K562 (cell line): Measurements from ENCODE around the gene ARL4C. TPM values are rescaled to one million over a fixed set of nuclear protein-coding genes. Genes with fewer than 3 reads are reported as not detected.

Experiments used
- ATAC-seq: fragments of 200-7000 bp; cut with Tn5 transposase; 3 replicates; pipeline ENCODE4 v1.9.1; 2020; ENCODE audit warnings: moderate library complexity
- BruUV-seq: library from RNA; stranded (reverse); fragments of 400-500 nt; replicated peaks from 2 replicates; lab custom pipeline; 2021; lab: Mats Ljungman, UMichigan
- CTCF ChIA-PET: fragments of 300-600 bp; formaldehyde crosslinking; extraction: SDS; loops from one replicate; lab custom pipeline; 2021; ENCODE audit warnings: low intra/inter-chr PET ratio; lab: Yijun Ruan, JAX
- POLR2A ChIA-PET: fragments of 300-600, 350-650 bp; sonication (Branson Sonifier 250); formaldehyde crosslinking; extraction: SDS; loops from one replicate; lab custom pipeline; 2021; ENCODE audit warnings: antibody characterized with exemption, inconsistent platforms; lab: Yijun Ruan, JAX
- DNase-seq, 4 experiments: peaks; one replicate each; pipeline versions ENCODE4 v3.0.0 to v3.0.0-alpha.2; 2011 to 2018; ENCODE audit warnings: low spot score in 3 of 4, mixed read lengths in 3 of 4; ENCODE audit errors: extremely low read depth in 1 of 4
- FAIRE-seq: peaks from 2 replicates; lab custom pipeline; 2011; peaks lifted over from hg19 to GRCh38; lab: Jason Lieb, UNC
- H2AFZ ChIP-seq: 2 replicates; pipeline ENCODE4 v1.6.0; 2011; ENCODE audit warnings: low read depth, low read length, control low read depth, inconsistent platforms
- H3K27ac ChIP-seq: fragments of 200-600 bp; 3 replicates; pipeline ENCODE4 v1.8.0; 2011; ENCODE audit warnings: low read depth, mild to moderate bottlenecking, control low read depth, inconsistent platforms, low read length, moderate library complexity, mixed read lengths; ENCODE audit errors: extremely low read depth
- H3K27me3 ChIP-seq, 2 experiments: fragments of 300-600 bp in 1 of 2; 2 replicates in 1 of 2; 3 replicates in 1 of 2; pipeline versions ENCODE4 v1.6.0 to v1.8.0; 2011; ENCODE audit warnings: inconsistent platforms in 2 of 2, low read length in 2 of 2, mild to moderate bottlenecking in 1 of 2, mixed read lengths in 1 of 2, moderate library complexity in 1 of 2; ENCODE audit not compliant: control insufficient read depth in 2 of 2, insufficient read depth in 2 of 2
- H3K36me3 ChIP-seq: fragments of 300-600 bp; 3 replicates; pipeline ENCODE4 v1.8.0; 2011; ENCODE audit warnings: mild to moderate bottlenecking, low read length, inconsistent platforms; ENCODE audit not compliant: control insufficient read depth, insufficient read depth
- H3K4me1 ChIP-seq, 2 experiments: fragments of 200-600 bp in 1 of 2; replicated peaks in 1 of 2; 2 replicates in 1 of 2; 3 replicates in 1 of 2; pipeline versions ENCODE4 v1.5.1 to v1.8.0; 2011; ENCODE audit warnings: inconsistent platforms in 2 of 2, low read length in 2 of 2, mild to moderate bottlenecking in 1 of 2, mixed read lengths in 1 of 2, moderate library complexity in 1 of 2; ENCODE audit not compliant: control insufficient read depth in 2 of 2, insufficient read depth in 2 of 2
- H3K4me2 ChIP-seq: 2 replicates; pipeline ENCODE4 v1.6.1; 2011; ENCODE audit warnings: low read length, control low read depth, inconsistent platforms, mixed read lengths; ENCODE audit not compliant: insufficient read depth
- H3K4me3 ChIP-seq: fragments of 200-600 bp; sonication (generic), shearing (Covaris generic); 2 replicates; pipeline ENCODE4 v1.5.1; 2016; ENCODE audit warnings: control low read depth, inconsistent platforms
- H3K79me2 ChIP-seq: fragments of 200-600 bp; 3 replicates; pipeline ENCODE4 v1.8.0; 2011; ENCODE audit warnings: low read length, inconsistent platforms; ENCODE audit not compliant: control insufficient read depth, insufficient read depth
- H3K9ac ChIP-seq, 2 experiments: 2 replicates each; pipeline versions ENCODE4 v1.6.0 to v1.6.1; 2011; ENCODE audit warnings: low read depth in 2 of 2, low read length in 2 of 2, control low read depth in 1 of 2, inconsistent platforms in 1 of 2, mild to moderate bottlenecking in 1 of 2, mixed read lengths in 1 of 2; ENCODE audit not compliant: insufficient read depth in 1 of 2
- H3K9me1 ChIP-seq: one replicate; pipeline ENCODE4 v1.6.0; 2011; ENCODE audit warnings: inconsistent platforms, mild to moderate bottlenecking, low read length, moderate library complexity; ENCODE audit not compliant: control insufficient read depth, insufficient read depth
- H3K9me3 ChIP-seq: replicated peaks from 2 replicates; pipeline ENCODE4 v1.5.1; 2011; ENCODE audit warnings: low read depth, low read length, inconsistent platforms; ENCODE audit not compliant: control insufficient read depth, insufficient read depth
- H4K20me1 ChIP-seq: replicated peaks from 2 replicates; pipeline ENCODE4 v1.6.1; 2011; ENCODE audit warnings: low read length, inconsistent platforms, mixed read lengths; ENCODE audit not compliant: control insufficient read depth, insufficient read depth
- HOXB6 ChIP-seq: fragments of 250-450 bp; sonication (Bioruptor Pico); IDR thresholded peaks from 2 replicates; pipeline ENCODE4 v1.5.1; 2022; ENCODE audit warnings: mild to moderate bottlenecking, borderline replicate concordance
- RUNX1 ChIP-seq: sonication (generic); IDR thresholded peaks from 2 replicates; pipeline ENCODE4 v1.6.1; 2016; ENCODE audit warnings: antibody characterized with exemption, low read depth
- TFAM ChIP-seq: fragments of 250-450 bp; sonication (Bioruptor Pico); conservative IDR thresholded peaks from 2 replicates; pipeline ENCODE4 v1.5.0; 2021; ENCODE audit warnings: mild to moderate bottlenecking, moderate library complexity
- WGBS: fragments of 100-300 bp; shearing (Covaris generic); methylation state at CpG from one replicate; pipeline ENCODE4 v1.1.6; 2016; ENCODE audit warnings: low coverage, mixed read lengths; ENCODE audit not compliant: insufficient coverage; ENCODE audit errors: missing lambda C conversion rate; 5-methylcytosine and 5-hydroxymethylcytosine counted together
- in situ Hi-C: fragments of 300-500 bp; cut with MboI; formaldehyde crosslinking; loops from 4 replicates; pipeline ENCODE4 v1.15.0; 2018; ENCODE audit warnings: inconsistent platforms, mixed read lengths
- intact Hi-C: fragments of 100-400 bp; cut with micrococcal nuclease; formaldehyde crosslinking; loops from 2 replicates; pipeline ENCODE4 v1.14.2; 2022
- polyA plus RNA-seq, 8 experiments: library from polyadenylated mRNA; depleted of rRNA in 4 of 8; stranded (reverse) in 5 of 8; unstranded in 3 of 8; fragments of >200 nt; fragmentation: Nextera tagmentation in 2 of 8; fragmentation: Illumina TruSeq in 1 of 8; extraction: Ambion mirVana in 2 of 8; extraction: Trizol in 1 of 8; gene quantifications; 2 replicates each; pipeline versions ENCODE4 v1.2.1 to v1.2.3, GENCODE V29; 2011 to 2014; ENCODE audit warnings: inconsistent platforms in 1 of 8, missing spikeins in 1 of 8
- total RNA-seq, 7 experiments: library from RNA; depleted of rRNA in 6 of 7; stranded (reverse); fragments of >200 nt in 6 of 7; fragmentation: Illumina TruSeq in 2 of 7; extraction: Trizol in 2 of 7; gene quantifications; 2 replicates each; pipeline versions ENCODE4 v1.2.1 to v1.2.3, GENCODE V29; 2011 to 2021; ENCODE audit warnings: low replicate concordance in 1 of 7
- TF ChIP-seq, protein P1 (sequence below): fragments of 450-650 bp; IDR thresholded peaks from 2 replicates; pipeline ENCODE4 v1.7.0; 2016; ENCODE audit warnings: borderline replicate concordance

ARL4C gene
- total and polyA plus RNA-seq, 9 of the 15 experiments (the other 6 are each of a cell fraction or from before 2014, with no cell fraction given) = 0.03 to 0.11 (median 0.04) TPM; not detected in 5

DNA sequence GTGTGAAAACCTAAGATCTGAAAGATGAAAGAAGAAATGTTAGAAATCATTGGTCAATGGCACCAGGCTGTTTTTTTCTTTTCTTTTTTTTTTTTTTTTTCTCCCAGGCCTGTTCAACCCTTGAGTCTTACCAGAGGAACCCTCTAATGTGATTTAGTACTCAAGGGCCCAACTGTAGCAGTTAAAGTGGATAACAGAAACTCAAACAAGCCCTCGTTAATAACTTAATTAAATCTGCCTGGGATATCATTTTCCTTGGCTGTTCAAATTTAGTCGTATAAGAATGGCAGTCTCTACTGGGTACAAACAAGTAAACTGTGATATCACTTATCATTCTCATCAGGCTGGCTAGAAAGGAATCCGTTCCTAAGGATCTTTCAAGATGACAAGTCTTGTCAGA, 16.5 kb downstream of the ARL4C start:
- Histone ChIP-seq H3K36me3 (no peaks in the 10 kb centered on the region), H3K4me2 (no peak overlapping the region), H3K4me1 (no peaks in the 10 kb centered on the region), H3K79me2 (no peaks in the 10 kb centered on the region), H3K27me3 (peaks cover 0 to 7% of the 10 kb centered on the region in 2 experiments; a peak in 2 of 5 replicates)
- CTCF ChIA-PET = no interaction called here
- BruUV-seq = no TSS peak
- DNase-seq = no peak
- POLR2A ChIA-PET = no interaction called here
- TF ChIP-seq, protein P1, sequence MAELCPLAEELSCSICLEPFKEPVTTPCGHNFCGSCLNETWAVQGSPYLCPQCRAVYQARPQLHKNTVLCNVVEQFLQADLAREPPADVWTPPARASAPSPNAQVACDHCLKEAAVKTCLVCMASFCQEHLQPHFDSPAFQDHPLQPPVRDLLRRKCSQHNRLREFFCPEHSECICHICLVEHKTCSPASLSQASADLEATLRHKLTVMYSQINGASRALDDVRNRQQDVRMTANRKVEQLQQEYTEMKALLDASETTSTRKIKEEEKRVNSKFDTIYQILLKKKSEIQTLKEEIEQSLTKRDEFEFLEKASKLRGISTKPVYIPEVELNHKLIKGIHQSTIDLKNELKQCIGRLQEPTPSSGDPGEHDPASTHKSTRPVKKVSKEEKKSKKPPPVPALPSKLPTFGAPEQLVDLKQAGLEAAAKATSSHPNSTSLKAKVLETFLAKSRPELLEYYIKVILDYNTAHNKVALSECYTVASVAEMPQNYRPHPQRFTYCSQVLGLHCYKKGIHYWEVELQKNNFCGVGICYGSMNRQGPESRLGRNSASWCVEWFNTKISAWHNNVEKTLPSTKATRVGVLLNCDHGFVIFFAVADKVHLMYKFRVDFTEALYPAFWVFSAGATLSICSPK = no peak
- TF ChIP-seq RUNX1 = no peak
- TF ChIP-seq HOXB6 (CRISPR knock-in tag) = no peak
- TF ChIP-seq, all 486 proteins: peak for 0
- no peak overlapping the region for H2AFZ ChIP-seq
- no peaks in the 10 kb centered on the region for H3K9me3 ChIP-seq
- H4K20me1 ChIP-seq = no peaks in the 10 kb centered on the region
- in situ Hi-C loops (no loop called here), intact Hi-C loops (no loop called here)
- no peak for FAIRE-seq
- H3K4me3 ChIP-seq = no peak overlapping the region
- WGBS = 0% methylated on average over 3 of the region's 3 CpGs
- no peaks in the 10 kb centered on the region for H3K9me1 ChIP-seq
- H3K27ac ChIP-seq = no peak overlapping the region
- ATAC-seq = no peak
- no peak overlapping the region for H3K9ac ChIP-seq

DNA sequence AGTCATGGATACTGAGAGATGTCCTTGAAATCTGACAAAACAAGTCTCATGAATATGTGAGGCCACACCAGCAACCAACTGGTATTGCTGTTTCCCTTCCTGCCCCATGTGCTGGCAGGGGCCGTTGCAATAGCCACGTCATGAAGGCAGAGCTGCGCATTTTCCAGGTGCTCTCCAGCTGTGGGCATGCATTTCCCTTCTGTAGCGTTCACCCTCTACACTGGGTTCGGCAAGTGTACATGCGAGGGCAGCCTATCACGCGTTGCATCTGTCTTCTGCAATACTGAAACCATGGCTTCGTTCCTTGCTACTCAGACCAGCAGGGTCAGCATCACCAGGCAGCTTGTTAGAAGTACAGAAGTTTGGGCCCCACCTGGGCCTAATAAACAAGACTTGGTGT, 17.4 kb downstream of the ARL4C start:
- H3K9me1 ChIP-seq = no peaks in the 10 kb centered on the region
- no peak for TF ChIP-seq TFAM (CRISPR knock-in tag)
- no peak overlapping the region for H2AFZ ChIP-seq
- H3K27me3 ChIP-seq = peaks cover 0 to 7% of the 10 kb centered on the region in 2 experiments; a peak in 2 of 5 replicates
- no peak for DNase-seq
- H3K4me1 ChIP-seq = no peaks in the 10 kb centered on the region
- intact Hi-C loops (loop anchor here (10.0 kb wide), 1 partner anchor 65 kb away; no protein-coding TSS in a partner anchor), in situ Hi-C loops (no loop called here)
- no peaks in the 10 kb centered on the region for H3K9me3 ChIP-seq
- CTCF ChIA-PET = no interaction called here
- 3% methylated on average over 7 of the region's 9 CpGs for WGBS
- H3K36me3 ChIP-seq = no peaks in the 10 kb centered on the region
- ATAC-seq = no peak
- BruUV-seq = no TSS peak
- no peak overlapping the region for H3K9ac ChIP-seq
- H3K4me3 ChIP-seq = no peak overlapping the region
- no peaks in the 10 kb centered on the region for H3K79me2 ChIP-seq
- H3K4me2 ChIP-seq = no peak overlapping the region
- no peak for FAIRE-seq
- H4K20me1 ChIP-seq = no peaks in the 10 kb centered on the region
- no peak overlapping the region for H3K27ac ChIP-seq
- POLR2A ChIA-PET = no interaction called here
